ENCODE data around the gene C22orf39.

The C22orf39 gene

GRCh38 chr22:19488884-19489843 lies 41.7 kb upstream of the C22orf39 start:
- Histone ChIP-seq H4K20me1 (peaks cover 0 to 51% (median 13%) of the 10 kb centered on the region in 11 experiments; a peak in 9 of 22 replicates), H3K4me2 (no peak overlapping the region), H3K27me3 (no peaks in the 10 kb centered on the region), H3K4me3 (no peak overlapping the region), H3K27ac (no peak overlapping the region), H3K36me3 (peaks cover 7 to 100% (median 91%) of the 10 kb centered on the region in 11 experiments; a peak in 21 of 22 replicates), H3K9ac (no peak overlapping the region), H3K4me1 (no peaks in the 10 kb centered on the region), H3K9me3 (replicated peaks in 1 of 11) (no peaks in the 10 kb centered on the region)
- no peak for TF ChIP-seq Cebpa-rat (IDR thresholded peaks at IDR 0.05)

GRCh38 chr22:19488285-19488684 lies 40.8 kb upstream of the C22orf39 start:
- H3K9ac ChIP-seq, result no peak overlapping the region
- H3K4me3 ChIP-seq, result no peak overlapping the region
- no peaks in the 10 kb centered on the region for H3K4me1 ChIP-seq
- H3K4me2 ChIP-seq, result no peak overlapping the region
- H3K27ac ChIP-seq, result no peak overlapping the region
- H4K20me1 ChIP-seq, result peaks cover 0 to 47% (median 13%) of the 10 kb centered on the region in 11 experiments; a peak in 8 of 22 replicates
- no peaks in the 10 kb centered on the region for H3K9me3 ChIP-seq (replicated peaks in 1 of 11)
- H3K36me3 ChIP-seq, result peaks cover 4 to 100% (median 91%) of the 10 kb centered on the region in 11 experiments; a peak in 21 of 22 replicates
- no peaks in the 10 kb centered on the region for H3K27me3 ChIP-seq
- no peak for TF ChIP-seq Cebpa-rat (IDR thresholded peaks at IDR 0.05)

DNA sequence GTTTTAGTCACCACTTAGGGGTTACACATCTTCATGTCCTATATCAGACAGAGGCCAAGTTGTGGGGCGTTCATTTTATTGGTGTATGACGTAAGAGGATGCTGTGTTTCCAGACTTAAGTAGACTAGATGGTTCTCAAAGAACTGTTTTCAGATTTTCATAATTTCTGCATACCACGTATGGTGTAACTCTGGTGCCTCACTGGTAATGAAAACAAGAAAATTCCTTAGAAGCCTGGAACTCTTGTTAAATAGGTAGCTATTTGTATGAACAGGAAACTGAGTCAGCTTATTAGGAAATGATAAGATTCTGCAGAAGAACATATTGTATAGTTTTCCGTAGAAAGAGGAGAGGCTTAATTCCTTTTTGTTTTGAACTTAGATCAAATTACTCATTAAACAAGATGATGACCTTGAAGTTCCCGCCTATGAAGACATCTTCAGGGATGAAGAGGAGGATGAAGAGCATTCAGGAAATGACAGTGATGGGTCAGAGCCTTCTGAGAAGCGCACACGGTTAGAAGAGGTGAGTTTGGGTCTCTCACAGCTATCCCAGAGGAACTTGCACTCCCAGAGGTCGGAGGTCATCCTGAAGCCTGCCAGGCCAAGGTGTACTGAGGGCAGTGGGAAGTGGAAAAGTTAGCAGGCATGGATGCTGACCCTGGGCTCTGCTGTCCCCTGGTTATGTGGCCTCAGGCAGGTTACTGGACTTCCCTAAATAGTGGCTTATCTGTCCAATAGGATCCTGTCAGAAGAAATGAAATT lies 36.2 kb upstream of the C22orf39 start:
- H4K20me1 ChIP-seq, result peaks cover 0 to 34% (median 2%) of the 10 kb centered on the region in 11 experiments; a peak in 14 of 22 replicates
- H3K36me3 ChIP-seq, result peaks cover 4 to 76% (median 73%) of the 10 kb centered on the region in 11 experiments; a peak in 21 of 22 replicates
- H3K4me2 ChIP-seq, result no peak overlapping the region
- peaks cover 9 to 17% (median 13%) of the 10 kb centered on the region in 10 experiments for H3K4me1 ChIP-seq
- no peaks in the 10 kb centered on the region for H3K9me3 ChIP-seq (replicated peaks in 1 of 11)
- no peaks in the 10 kb centered on the region for H3K27me3 ChIP-seq
- no peak overlapping the region for H3K4me3 ChIP-seq
- H3K27ac ChIP-seq, result no peak overlapping the region
- no peak overlapping the region for H3K9ac ChIP-seq
- no peak for TF ChIP-seq Cebpa-rat (IDR thresholded peaks at IDR 0.05)

- H4K20me1 ChIP-seq, result peaks cover 2 to 32% (median 14%) of the 10 kb centered on the region in 11 experiments; a peak in 20 of 22 replicates
- no peak overlapping the region for H3K27ac ChIP-seq
- H3K9ac ChIP-seq, result peak overlapping the region in 1 of 11 experiments; percentile 41; a peak in 2 of 22 replicates
- peaks cover 4 to 63% (median 60%) of the 10 kb centered on the region in 11 experiments; a peak in 21 of 22 replicates for H3K36me3 ChIP-seq
- H3K4me3 ChIP-seq, result no peak overlapping the region
- TF ChIP-seq Cebpa-rat (IDR thresholded peaks at IDR 0.05), result no peak
- H3K4me1 ChIP-seq, result peaks cover 18 to 26% (median 22%) of the 10 kb centered on the region in 10 experiments
- H3K9me3 ChIP-seq (replicated peaks in 1 of 11), result no peaks in the 10 kb centered on the region
- no peaks in the 10 kb centered on the region for H3K27me3 ChIP-seq
- H3K4me2 ChIP-seq, result no peak overlapping the region
Measured at GRCh38 chr22:19482297-19482696, 34.8 kb upstream of the C22orf39 start.

GRCh38 chr22:19480789-19481188 lies 33.3 kb upstream of the C22orf39 start:
- no peak for TF ChIP-seq Cebpa-rat (IDR thresholded peaks at IDR 0.05)
- Histone ChIP-seq H3K9me3 (replicated peaks in 1 of 11) (no peaks in the 10 kb centered on the region), H3K27ac (peak overlapping the region in 3 of 11 experiments; percentile 97 to 99 (median 99); a peak in 3 of 22 replicates), H3K4me3 (peak overlapping the region in 9 of 10 experiments; percentile 79 to 98 (median 95); a peak in 18 of 20 replicates), H3K9ac (peak overlapping the region in 10 of 11 experiments; percentile 91 to 99 (median 96); a peak in 17 of 22 replicates), H3K4me2 (peak overlapping the region; percentile 89 to 97 (median 95); a peak in 21 of 22 replicates), H3K36me3 (peaks cover 4 to 58% (median 52%) of the 10 kb centered on the region in 11 experiments; a peak in 21 of 22 replicates), H3K4me1 (peaks cover 22 to 37% (median 26%) of the 10 kb centered on the region in 10 experiments), H3K27me3 (no peaks in the 10 kb centered on the region), H4K20me1 (peaks cover 13 to 40% (median 27%) of the 10 kb centered on the region in 11 experiments; a peak in 20 of 22 replicates)

- H3K9me3 ChIP-seq (replicated peaks in 1 of 11), result no peaks in the 10 kb centered on the region
- H3K27ac ChIP-seq, result peak overlapping the region in 10 of 11 experiments; percentile 97 to 100 (median 99); a peak in 18 of 22 replicates
- H3K4me3 ChIP-seq, result peak overlapping the region; percentile 79 to 98 (median 94)
- H3K27me3 ChIP-seq, result no peaks in the 10 kb centered on the region
- peaks cover 19 to 44% (median 33%) of the 10 kb centered on the region in 11 experiments; a peak in 21 of 22 replicates for H4K20me1 ChIP-seq
- H3K4me1 ChIP-seq, result peaks cover 22 to 37% (median 26%) of the 10 kb centered on the region in 10 experiments
- H3K36me3 ChIP-seq, result peaks cover 8 to 58% (median 52%) of the 10 kb centered on the region in 11 experiments
- peak overlapping the region; percentile 91 to 99 (median 97); a peak in 21 of 22 replicates for H3K9ac ChIP-seq
- TF ChIP-seq Cebpa-rat (IDR thresholded peaks at IDR 0.05), result no peak
- peak overlapping the region; percentile 89 to 97 (median 95) for H3K4me2 ChIP-seq
Measured at GRCh38 chr22:19480173-19480568, 32.7 kb upstream of the C22orf39 start.

GRCh38 chr22:19479355-19480172 lies 32.1 kb upstream of the C22orf39 start, which contains the start of gene CDC45:
CDC45 (plus strand) TSS chr22:19479920; CDS start chr22:19479969, 49 bp downstream.
- no peak for TF ChIP-seq Cebpa-rat (IDR thresholded peaks at IDR 0.05)
- H4K20me1 ChIP-seq, result peaks cover 25 to 50% (median 38%) of the 10 kb centered on the region in 11 experiments; a peak in 21 of 22 replicates
- H3K9ac ChIP-seq, result peak within 1 kb of the TSS; percentile 91 to 99 (median 97)
- peaks cover 13 to 58% (median 52%) of the 10 kb centered on the region in 11 experiments for H3K36me3 ChIP-seq
- H3K9me3 ChIP-seq (replicated peaks in 1 of 11), result no peaks in the 10 kb centered on the region
- H3K4me2 ChIP-seq, result peak within 1 kb of the TSS; percentile 90 to 100 (median 96)
- H3K4me1 ChIP-seq, result peaks cover 22 to 37% (median 26%) of the 10 kb centered on the region in 10 experiments
- peak within 1 kb of the TSS; percentile 79 to 98 (median 94) for H3K4me3 ChIP-seq
- peak within 1 kb of the TSS; percentile 97 to 100 (median 99) for H3K27ac ChIP-seq
- no peaks in the 10 kb centered on the region for H3K27me3 ChIP-seq

Data from BLaER1 treated with 17β-estradiol and CSF1 and Interleukin-3, amounts not matched to agents 10 nM and 100 nM (cell line).